GM12878 (cell line): ENCODE data around the gene HNRNPA2B1. TPM values are rescaled to one million over a fixed set of nuclear protein-coding genes. Genes with fewer than 3 reads are reported as not detected.

ENCODE experiments used
- ATAC-seq: fragments of 200-7000 bp; cut with Tn5 transposase; 3 replicates; pipeline ENCODE4 v1.9.1; 2020; ENCODE audit warnings: mild to moderate bottlenecking, moderate library complexity
- BruUV-seq: library from RNA; stranded (reverse); fragments of 400-500 nt; replicated peaks from 2 replicates; lab custom pipeline; 2021; lab: Mats Ljungman, UMichigan
- CTCF ChIA-PET: fragments of 300-600 bp; sonication (Branson Sonifier 250); formaldehyde crosslinking; extraction: SDS; loops from one replicate; lab custom pipeline; 2021; ENCODE audit warnings: inconsistent platforms; lab: Yijun Ruan, JAX
- POLR2A ChIA-PET: fragments of 350-600 bp; formaldehyde crosslinking; extraction: SDS; loops from one replicate; lab custom pipeline; 2021; ENCODE audit warnings: inconsistent platforms; lab: Charles Lee
- RAD21 ChIA-PET: fragments of 300-600 bp; sonication (Branson Sonifier 250); formaldehyde crosslinking; loops from one replicate; lab custom pipeline; 2023; ENCODE audit warnings: antibody characterized with exemption; ENCODE audit not compliant: unreplicated experiment; lab: Charles Lee
- SMC1A ChIA-PET: fragments of 300-600 bp; sonication (Branson Sonifier 250); formaldehyde crosslinking; loops from one replicate; lab custom pipeline; 2023; ENCODE audit not compliant: unreplicated experiment, uncharacterized antibody; lab: Charles Lee
- DNase-seq: peaks from one replicate; pipeline ENCODE4 v3.0.0-alpha.2; 2011; ENCODE audit warnings: low read depth, low spot score
- FAIRE-seq: peaks from 3 replicates; lab custom pipeline; 2011; peaks lifted over from hg19 to GRCh38; lab: Jason Lieb, UNC
- H2AFZ ChIP-seq: 2 replicates; pipeline ENCODE4 v1.6.0; 2011; ENCODE audit warnings: low read depth, low read length, control low read depth; ENCODE audit not compliant: control insufficient read depth
- H3K27ac ChIP-seq: 2 replicates; pipeline ENCODE4 v1.5.1; 2011; ENCODE audit warnings: control low read depth; ENCODE audit not compliant: control insufficient read depth, insufficient read depth
- H3K27me3 ChIP-seq, 2 experiments: replicated peaks in 1 of 2; 2 replicates each; pipeline versions ENCODE4 v1.6.0 to v1.6.1; 2011; ENCODE audit warnings: low read length in 1 of 2; ENCODE audit not compliant: control insufficient read depth in 2 of 2, insufficient read depth in 2 of 2
- H3K36me3 ChIP-seq, 2 experiments: 2 replicates each; pipeline ENCODE4 v1.5.1; 2011; ENCODE audit warnings: low read length in 1 of 2; ENCODE audit not compliant: control insufficient read depth in 2 of 2, insufficient read depth in 2 of 2
- H3K4me1 ChIP-seq: 2 replicates; pipeline ENCODE4 v1.6.1; 2011; ENCODE audit warnings: mild to moderate bottlenecking, low read length, moderate library complexity, mixed read lengths; ENCODE audit not compliant: control insufficient read depth, insufficient read depth
- H3K4me2 ChIP-seq: 2 replicates; pipeline ENCODE4 v1.6.0; 2011; ENCODE audit warnings: control low read depth; ENCODE audit not compliant: control insufficient read depth, insufficient read depth
- H3K4me3 ChIP-seq: fragments of 200-600 bp; sonication (generic); 2 replicates; pipeline ENCODE4 v1.5.1; 2016
- H3K79me2 ChIP-seq: 2 replicates; pipeline ENCODE4 v1.6.0; 2011; ENCODE audit warnings: low read length; ENCODE audit not compliant: control insufficient read depth, insufficient read depth
- H3K9ac ChIP-seq: 2 replicates; pipeline ENCODE4 v1.8.0; 2011; ENCODE audit warnings: low read length, control low read depth, mixed read lengths; ENCODE audit not compliant: control insufficient read depth, insufficient read depth
- H3K9me3 ChIP-seq: replicated peaks from 3 replicates; pipeline ENCODE4 v1.5.1; 2011; ENCODE audit warnings: mild to moderate bottlenecking, low read length; ENCODE audit not compliant: control insufficient read depth, insufficient read depth
- H4K20me1 ChIP-seq: 2 replicates; pipeline ENCODE4 v1.6.0; 2011; ENCODE audit not compliant: control insufficient read depth, insufficient read depth
- ASH2L ChIP-seq: fragments of 300-600, 200-600 bp; sonication (generic); IDR thresholded peaks from 2 replicates; pipeline ENCODE4 v1.6.1; 2017; ENCODE audit warnings: low read depth, mild to moderate bottlenecking, borderline replicate concordance
- BHLHE40 ChIP-seq, 2 experiments: fragments of 450-650 bp in 1 of 2; IDR thresholded peaks; 2 replicates each; pipeline ENCODE4 v1.6.1; 2011 to 2017; ENCODE audit warnings: low read depth in 2 of 2, borderline replicate concordance in 1 of 2, improper control_type of control experiment in 1 of 2, low read length in 1 of 2, mild to moderate bottlenecking in 1 of 2
- FOS ChIP-seq: IDR thresholded peaks from 3 replicates; pipeline ENCODE4 v1.6.1; 2011; ENCODE audit warnings: borderline replicate concordance; ENCODE audit not compliant: insufficient read length; ENCODE audit errors: extremely low read depth
- FOXM1 ChIP-seq: IDR thresholded peaks from 2 replicates; pipeline ENCODE4 v1.6.1; 2012; ENCODE audit warnings: low read depth, mild to moderate bottlenecking, inconsistent platforms, low read length, moderate library complexity
- MAX ChIP-seq: IDR thresholded peaks from 2 replicates; pipeline ENCODE4 v1.6.1; 2012; ENCODE audit warnings: low read depth, low read length, improper control_type of control experiment
- SIN3A ChIP-seq: IDR thresholded peaks from 2 replicates; pipeline ENCODE4 v1.6.1; 2012; ENCODE audit warnings: low read depth, low read length, improper control_type of control experiment
- YY1 ChIP-seq: IDR thresholded peaks from 2 replicates; pipeline ENCODE4 v1.6.1; 2011; ENCODE audit warnings: low read depth, mild to moderate bottlenecking, low read length
- ZNF687 ChIP-seq: fragments of 450-650 bp; IDR thresholded peaks from 2 replicates; pipeline ENCODE4 v1.6.1; 2017; ENCODE audit warnings: mild to moderate bottlenecking, moderate library complexity
- WGBS: methylation state at CpG from one replicate; pipeline ENCODE4 v1.1.6; 2016; ENCODE audit warnings: low lambda C conversion rate; ENCODE audit not compliant: insufficient replicate concordance, insufficient coverage; ENCODE audit errors: missing lambda C conversion rate; 5-methylcytosine and 5-hydroxymethylcytosine counted together
- in situ Hi-C: fragments of 300-500 bp; cut with MboI; formaldehyde crosslinking; loops from 9 replicates; pipeline ENCODE4 v1.14.3; 2018; ENCODE audit warnings: mixed read lengths
- intact Hi-C: fragments of 100-400 bp; cut with micrococcal nuclease; formaldehyde crosslinking; loops from one replicate; pipeline ENCODE4 v1.14.2; 2022; ENCODE audit not compliant: unreplicated experiment
- polyA plus RNA-seq, 11 experiments: library from polyadenylated mRNA; depleted of rRNA in 4 of 11; unstranded in 6 of 11; stranded (reverse) in 5 of 11; fragments of >200 nt; fragmentation: Nextera tagmentation in 4 of 11; fragmentation: Illumina TruSeq in 1 of 11; extraction: Ambion mirVana in 4 of 11; extraction: Trizol in 1 of 11; gene quantifications; 1 replicate in 1 of 11; 2 replicates in 10 of 11; pipeline versions ENCODE4 v1.2.1 to v1.2.3, GENCODE V29; 2011 to 2016; ENCODE audit warnings: inconsistent platforms in 2 of 11, missing spikeins in 2 of 11, low read depth in 1 of 11
- total RNA-seq, 4 experiments: library from RNA; depleted of rRNA in 3 of 4; stranded (reverse); fragments of >200 nt in 3 of 4; fragmentation: Illumina TruSeq in 1 of 4; extraction: Trizol in 1 of 4; gene quantifications; 2 replicates each; pipeline versions ENCODE4 v1.2.1 to v1.2.3, GENCODE V29; 2013 to 2021
- TF ChIP-seq, protein P1 (sequence below): fragments of 450-650 bp; IDR thresholded peaks from 2 replicates; pipeline ENCODE4 v1.6.1; 2018; ENCODE audit warnings: mild to moderate bottlenecking, low read depth, moderate library complexity; ENCODE audit not compliant: partially characterized antibody
- TF ChIP-seq, protein P2 (sequence below): IDR thresholded peaks from 2 replicates; pipeline ENCODE4 v1.6.1; 2011; ENCODE audit warnings: borderline replicate concordance, low read depth, mild to moderate bottlenecking, moderate library complexity, mixed read lengths, low read length; ENCODE audit not compliant: insufficient read depth; ENCODE audit errors: extremely low read length
- TF ChIP-seq, protein P3 (sequence below): IDR thresholded peaks from 2 replicates; pipeline ENCODE4 v1.6.1; 2011; ENCODE audit warnings: mild to moderate bottlenecking, low read depth, low read length, moderate library complexity; ENCODE audit not compliant: insufficient replicate concordance

The HNRNPA2B1 gene
- total and polyA plus RNA-seq, 10 of the 15 experiments (the other 5 are each of a cell fraction or from before 2014, with no cell fraction given): 295 to 1,396 (median 932) TPM

- no peak overlapping the region for H2AFZ ChIP-seq
- no peak overlapping the region for H3K27ac ChIP-seq
- H3K9ac ChIP-seq: no peak overlapping the region
- H3K27me3 ChIP-seq: peaks cover 0 to 3% of the 10 kb centered on the region in 2 experiments; a peak in 1 of 4 replicates
- DNase-seq: no peak
- RAD21 ChIA-PET: no interaction called here
- no peaks in the 10 kb centered on the region for H3K9me3 ChIP-seq
- CTCF ChIA-PET: no interaction called here
- no peak overlapping the region for H3K4me2 ChIP-seq
- SMC1A ChIA-PET: interaction anchor here (0.5 kb wide), 1 partner anchor 13 kb away, joined by 5 read pairs; no protein-coding TSS in a partner anchor
- in situ Hi-C loops: no loop called here
- no peaks in the 10 kb centered on the region for H3K36me3 ChIP-seq
- 64% methylated on average over 6 of the region's 6 CpGs for WGBS
- no peaks in the 10 kb centered on the region for H4K20me1 ChIP-seq
- POLR2A ChIA-PET: no interaction called here
- intact Hi-C loops: no loop called here
- no peaks in the 10 kb centered on the region for H3K79me2 ChIP-seq
- BruUV-seq: no TSS peak
- ATAC-seq: no peak
- no peaks in the 10 kb centered on the region for H3K4me1 ChIP-seq
- H3K4me3 ChIP-seq: no peak overlapping the region
- no peak for FAIRE-seq
- TF ChIP-seq YY1: no peak
- no peak for TF ChIP-seq MAX
- TF ChIP-seq, protein P1, sequence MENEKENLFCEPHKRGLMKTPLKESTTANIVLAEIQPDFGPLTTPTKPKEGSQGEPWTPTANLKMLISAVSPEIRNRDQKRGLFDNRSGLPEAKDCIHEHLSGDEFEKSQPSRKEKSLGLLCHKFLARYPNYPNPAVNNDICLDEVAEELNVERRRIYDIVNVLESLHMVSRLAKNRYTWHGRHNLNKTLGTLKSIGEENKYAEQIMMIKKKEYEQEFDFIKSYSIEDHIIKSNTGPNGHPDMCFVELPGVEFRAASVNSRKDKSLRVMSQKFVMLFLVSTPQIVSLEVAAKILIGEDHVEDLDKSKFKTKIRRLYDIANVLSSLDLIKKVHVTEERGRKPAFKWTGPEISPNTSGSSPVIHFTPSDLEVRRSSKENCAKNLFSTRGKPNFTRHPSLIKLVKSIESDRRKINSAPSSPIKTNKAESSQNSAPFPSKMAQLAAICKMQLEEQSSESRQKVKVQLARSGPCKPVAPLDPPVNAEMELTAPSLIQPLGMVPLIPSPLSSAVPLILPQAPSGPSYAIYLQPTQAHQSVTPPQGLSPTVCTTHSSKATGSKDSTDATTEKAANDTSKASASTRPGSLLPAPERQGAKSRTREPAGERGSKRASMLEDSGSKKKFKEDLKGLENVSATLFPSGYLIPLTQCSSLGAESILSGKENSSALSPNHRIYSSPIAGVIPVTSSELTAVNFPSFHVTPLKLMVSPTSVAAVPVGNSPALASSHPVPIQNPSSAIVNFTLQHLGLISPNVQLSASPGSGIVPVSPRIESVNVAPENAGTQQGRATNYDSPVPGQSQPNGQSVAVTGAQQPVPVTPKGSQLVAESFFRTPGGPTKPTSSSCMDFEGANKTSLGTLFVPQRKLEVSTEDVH: no peak
- TF ChIP-seq FOS: no peak
- TF ChIP-seq, protein P2, sequence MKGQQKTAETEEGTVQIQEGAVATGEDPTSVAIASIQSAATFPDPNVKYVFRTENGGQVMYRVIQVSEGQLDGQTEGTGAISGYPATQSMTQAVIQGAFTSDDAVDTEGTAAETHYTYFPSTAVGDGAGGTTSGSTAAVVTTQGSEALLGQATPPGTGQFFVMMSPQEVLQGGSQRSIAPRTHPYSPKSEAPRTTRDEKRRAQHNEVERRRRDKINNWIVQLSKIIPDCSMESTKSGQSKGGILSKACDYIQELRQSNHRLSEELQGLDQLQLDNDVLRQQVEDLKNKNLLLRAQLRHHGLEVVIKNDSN: no peak
- no peak for TF ChIP-seq ASH2L
- no peak for TF ChIP-seq FOXM1
- no peak for TF ChIP-seq BHLHE40 (IDR thresholded peaks at IDR 0.05; ENCODE audit: borderline replicate concordance in 1 of 2, low read depth in 2 of 2, low read length in 1 of 2)
- no peak for TF ChIP-seq ZNF687
- TF ChIP-seq, protein P3, sequence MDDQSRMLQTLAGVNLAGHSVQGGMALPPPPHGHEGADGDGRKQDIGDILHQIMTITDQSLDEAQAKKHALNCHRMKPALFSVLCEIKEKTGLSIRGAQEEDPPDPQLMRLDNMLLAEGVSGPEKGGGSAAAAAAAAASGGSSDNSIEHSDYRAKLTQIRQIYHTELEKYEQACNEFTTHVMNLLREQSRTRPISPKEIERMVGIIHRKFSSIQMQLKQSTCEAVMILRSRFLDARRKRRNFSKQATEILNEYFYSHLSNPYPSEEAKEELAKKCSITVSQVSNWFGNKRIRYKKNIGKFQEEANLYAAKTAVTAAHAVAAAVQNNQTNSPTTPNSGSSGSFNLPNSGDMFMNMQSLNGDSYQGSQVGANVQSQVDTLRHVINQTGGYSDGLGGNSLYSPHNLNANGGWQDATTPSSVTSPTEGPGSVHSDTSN: no peak
- no peak for TF ChIP-seq SIN3A
These were observed 36.7 kb upstream of the HNRNPA2B1 start for GRCh38 chr7:26237035-26237807.
